ENCODE measurements around the gene ARL8B. TPM values are rescaled to one million over a fixed set of nuclear protein-coding genes. Genes with fewer than 3 reads are reported as not detected.

The ARL8B gene
- total RNA-seq, 2 donors from 2014 or later, result 40.8 to 51.4 TPM

DNA sequence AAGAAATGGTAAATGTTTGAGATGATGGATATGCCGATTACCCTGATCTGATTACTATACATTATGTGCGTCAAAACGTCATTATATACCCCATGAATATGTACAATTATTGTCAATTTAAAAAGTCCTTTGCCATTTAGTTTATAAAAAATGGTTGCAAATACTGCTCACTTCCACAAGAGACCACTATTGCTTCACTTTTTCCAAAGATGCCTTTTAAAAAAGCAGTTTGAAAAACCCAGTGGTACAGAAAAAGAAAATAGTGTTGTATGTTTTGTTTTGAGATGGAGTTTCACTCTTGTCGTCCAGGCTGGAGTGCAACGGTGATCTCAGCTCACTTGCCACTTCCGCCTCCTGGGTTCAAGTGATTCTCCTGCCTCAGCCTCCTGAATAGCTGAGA lies 104.7 kb downstream of the ARL8B start:
- H3K36me3 ChIP-seq, result no peaks in the 10 kb centered on the region
- intact Hi-C loops (cut with DNase I), result loop anchor here (10.0 kb wide), 1 partner anchor 78 kb away; no protein-coding TSS in a partner anchor
- no peak overlapping the region for H3K4me3 ChIP-seq
- DNase-seq, result no peak
- TF ChIP-seq, protein P1, sequence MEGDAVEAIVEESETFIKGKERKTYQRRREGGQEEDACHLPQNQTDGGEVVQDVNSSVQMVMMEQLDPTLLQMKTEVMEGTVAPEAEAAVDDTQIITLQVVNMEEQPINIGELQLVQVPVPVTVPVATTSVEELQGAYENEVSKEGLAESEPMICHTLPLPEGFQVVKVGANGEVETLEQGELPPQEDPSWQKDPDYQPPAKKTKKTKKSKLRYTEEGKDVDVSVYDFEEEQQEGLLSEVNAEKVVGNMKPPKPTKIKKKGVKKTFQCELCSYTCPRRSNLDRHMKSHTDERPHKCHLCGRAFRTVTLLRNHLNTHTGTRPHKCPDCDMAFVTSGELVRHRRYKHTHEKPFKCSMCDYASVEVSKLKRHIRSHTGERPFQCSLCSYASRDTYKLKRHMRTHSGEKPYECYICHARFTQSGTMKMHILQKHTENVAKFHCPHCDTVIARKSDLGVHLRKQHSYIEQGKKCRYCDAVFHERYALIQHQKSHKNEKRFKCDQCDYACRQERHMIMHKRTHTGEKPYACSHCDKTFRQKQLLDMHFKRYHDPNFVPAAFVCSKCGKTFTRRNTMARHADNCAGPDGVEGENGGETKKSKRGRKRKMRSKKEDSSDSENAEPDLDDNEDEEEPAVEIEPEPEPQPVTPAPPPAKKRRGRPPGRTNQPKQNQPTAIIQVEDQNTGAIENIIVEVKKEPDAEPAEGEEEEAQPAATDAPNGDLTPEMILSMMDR (IDR thresholded peaks at IDR 0.05), result peak; percentile 18
- H3K9me3 ChIP-seq, result no peaks in the 10 kb centered on the region
- no peak overlapping the region for H3K27ac ChIP-seq
- no peaks in the 10 kb centered on the region for H3K27me3 ChIP-seq
- no peaks in the 10 kb centered on the region for H3K4me1 ChIP-seq
- no peak overlapping the region for H3K9ac ChIP-seq (ENCODE audit: low read depth in 2 of 2, low read length in 2 of 2)

DNA sequence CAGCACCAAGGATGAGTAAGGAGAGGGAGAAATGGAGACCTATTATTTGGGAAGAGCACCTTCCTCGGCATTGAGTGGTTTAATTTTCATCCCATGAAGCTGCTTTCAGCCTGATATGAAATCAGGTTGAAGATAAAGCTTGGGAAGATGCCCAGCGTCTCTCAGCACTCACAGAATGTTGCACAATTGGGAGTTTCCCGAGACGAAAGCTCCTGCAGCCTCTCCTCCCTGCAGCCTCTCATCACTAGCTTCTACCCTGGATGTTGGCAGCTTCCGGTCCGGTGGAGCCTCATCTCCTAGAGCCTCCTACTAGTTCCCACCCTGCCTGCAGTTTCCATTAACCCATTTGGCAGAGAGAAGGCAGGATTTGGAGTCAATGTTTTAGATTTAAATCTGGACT lies 105.7 kb downstream of the ARL8B start:
- H3K9me3 ChIP-seq, result no peaks in the 10 kb centered on the region
- H3K27ac ChIP-seq, result no peak overlapping the region
- DNase-seq, result no peak
- no peak overlapping the region for H3K4me3 ChIP-seq
- TF ChIP-seq, protein P1 (IDR thresholded peaks at IDR 0.05), result no peak
- intact Hi-C loops (cut with DNase I), result loop anchor here (10.0 kb wide), 1 partner anchor 77 kb away; no protein-coding TSS in a partner anchor
- no peak overlapping the region for H3K9ac ChIP-seq (ENCODE audit: low read depth in 2 of 2, low read length in 2 of 2)
- H3K4me1 ChIP-seq, result no peaks in the 10 kb centered on the region
- H3K27me3 ChIP-seq, result no peaks in the 10 kb centered on the region
- H3K36me3 ChIP-seq, result no peaks in the 10 kb centered on the region

DNA sequence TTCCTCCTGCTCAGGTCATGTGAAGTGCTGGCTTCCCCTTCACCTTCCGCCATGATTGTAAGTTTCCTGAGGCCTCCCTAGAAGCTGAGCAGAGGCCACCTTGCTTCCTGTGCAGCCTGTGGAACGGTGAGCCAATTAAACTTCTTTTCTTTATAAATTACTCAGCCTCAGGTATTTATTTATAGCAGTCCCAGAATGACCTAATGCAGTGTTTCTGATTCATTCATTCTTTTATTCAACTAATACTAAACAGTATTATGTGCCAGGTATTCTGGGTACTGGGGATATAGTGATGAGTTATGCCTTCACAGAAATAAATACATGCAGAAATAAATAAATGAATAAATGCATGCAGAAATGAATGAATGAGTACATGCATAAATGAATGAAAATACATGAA lies 107.3 kb downstream of the ARL8B start:
- Histone ChIP-seq H3K9me3 (no peaks in the 10 kb centered on the region), H3K36me3 (no peaks in the 10 kb centered on the region), H3K4me3 (no peak overlapping the region), H3K9ac (ENCODE audit: low read depth in 2 of 2, low read length in 2 of 2) (no peak overlapping the region), H3K27me3 (no peaks in the 10 kb centered on the region), H3K4me1 (no peaks in the 10 kb centered on the region), H3K27ac (no peak overlapping the region)
- intact Hi-C loops (cut with DNase I), result loop anchor here (10.0 kb wide), 1 partner anchor 75 kb away; no protein-coding TSS in a partner anchor
- TF ChIP-seq, protein P1 (IDR thresholded peaks at IDR 0.05), result no peak
- DNase-seq, result no peak

Other genes starting within 250 kb of the ARL8B start
- 10 to 100 TPM; 25.2 to 66.0 TPM for gene BHLHE40, start 142.9 kb upstream of the ARL8B start, total RNA-seq
- 10 to 100 TPM; 38.9 to 49.7 TPM for gene EDEM1, start 65.4 kb downstream of the ARL8B start, total RNA-seq